Mucosa of stomach (tissue), 1 donor: ENCODE results near the gene CERT1.
"Not testable (repeated sequence)": the region's sequence is repeated elsewhere in the genome, so short reads cannot be mapped to it uniquely, and the experiment has no call there.

ENCODE experiments used
- H3K27me3 ChIP-seq: one replicate; pipeline ENCODE4 v1.7.0; 2013; ENCODE audit warnings: mild to moderate bottlenecking, low read length; ENCODE audit not compliant: control insufficient read depth, insufficient read depth
- H3K36me3 ChIP-seq: one replicate; pipeline ENCODE4 v1.7.0; 2013; ENCODE audit warnings: low read length; ENCODE audit not compliant: control insufficient read depth, insufficient read depth
- H3K4me1 ChIP-seq: one replicate; pipeline ENCODE4 v1.7.0; 2013; ENCODE audit warnings: mild to moderate bottlenecking, low read length; ENCODE audit not compliant: control insufficient read depth, insufficient read depth
- H3K4me3 ChIP-seq: one replicate; pipeline ENCODE4 v1.7.0; 2013; ENCODE audit warnings: low read length
- H3K9ac ChIP-seq: one replicate; pipeline ENCODE4 v1.7.0; 2013; ENCODE audit warnings: mild to moderate bottlenecking, low read length, moderate library complexity
- H3K9me3 ChIP-seq: one replicate; pipeline ENCODE4 v1.7.0; 2013; ENCODE audit warnings: mild to moderate bottlenecking, low read length, moderate library complexity; ENCODE audit not compliant: control insufficient read depth
- donor health status: Pancreatic carcinoma.

Gene CERT1

DNA sequence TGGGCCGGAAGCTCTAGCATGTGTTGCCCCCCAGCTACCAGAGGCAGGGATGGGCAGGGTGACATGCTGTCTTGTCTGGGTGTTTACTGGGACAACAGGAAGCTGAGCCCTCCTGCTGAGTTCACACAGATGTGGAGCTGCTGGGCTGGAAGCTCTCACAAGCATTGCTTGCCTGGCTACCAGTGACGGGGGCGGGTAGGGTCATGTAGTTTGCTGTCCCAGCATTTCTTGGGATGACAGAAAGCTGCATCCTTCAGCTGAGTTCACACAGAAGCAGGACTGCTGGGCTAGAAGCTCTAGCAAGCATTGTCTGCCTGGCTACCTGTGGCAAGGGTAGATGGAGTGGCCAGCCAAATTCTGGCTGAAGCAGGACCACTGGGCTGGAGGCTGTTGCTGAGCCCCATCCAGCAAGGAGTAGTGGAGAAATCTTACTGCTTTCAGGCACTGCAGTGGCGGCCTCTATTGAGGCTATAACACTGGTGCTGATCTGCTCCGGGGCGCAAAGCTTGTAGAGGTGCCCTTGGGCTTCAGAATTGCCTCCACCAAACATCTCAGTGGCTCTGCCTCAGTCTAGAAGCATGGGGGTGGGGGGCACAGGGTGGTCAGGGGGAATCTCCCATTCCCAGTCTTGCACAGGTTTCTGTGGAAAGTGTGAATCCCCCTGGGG, 25.4 kb upstream of the CERT1 start:
- no peaks in the 10 kb centered on the region for H3K9me3 ChIP-seq
- H3K36me3 ChIP-seq: no peaks in the 10 kb centered on the region
- H3K9ac ChIP-seq: no peak overlapping the region
- H3K27me3 ChIP-seq: no peaks in the 10 kb centered on the region
- H3K4me3 ChIP-seq: no peak overlapping the region
- H3K4me1 ChIP-seq: no peaks in the 10 kb centered on the region

- Histone ChIP-seq H3K4me1 (no peaks in the 10 kb centered on the region), H3K9ac (no peak overlapping the region), H3K36me3 (no peaks in the 10 kb centered on the region), H3K4me3 (no peak overlapping the region), H3K27me3 (no peaks in the 10 kb centered on the region), H3K9me3 (no peaks in the 10 kb centered on the region)
These were observed 24.7 kb upstream of the CERT1 start for GRCh38 chr5:75536147-75536546.

GRCh38 chr5:75534734-75535133, 23.3 kb upstream of the CERT1 start:
- Histone ChIP-seq H3K27me3 (no peaks in the 10 kb centered on the region), H3K36me3 (no peaks in the 10 kb centered on the region), H3K4me3 (no peak overlapping the region), H3K9ac (no peak overlapping the region), H3K9me3 (no peaks in the 10 kb centered on the region), H3K4me1 (no peaks in the 10 kb centered on the region)

DNA sequence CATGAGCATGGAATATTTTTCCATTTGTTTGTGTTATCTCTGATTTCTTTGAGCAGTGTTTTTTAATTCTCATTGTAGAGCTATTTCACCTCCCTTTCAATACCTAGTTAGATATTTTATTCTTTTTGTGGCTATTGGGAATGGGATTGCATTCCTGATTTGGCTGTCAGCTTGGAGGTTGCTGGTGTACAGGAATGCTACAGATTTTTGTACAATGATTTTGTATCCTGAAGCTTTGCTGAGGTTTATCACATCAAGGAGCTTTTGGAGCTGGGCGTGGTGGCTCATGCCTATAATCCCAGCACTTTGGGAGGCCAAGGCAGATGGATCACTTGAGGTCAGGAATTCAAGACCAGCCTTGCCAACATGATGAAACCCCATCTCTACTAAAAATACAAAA, 22.3 kb upstream of the CERT1 start:
- H3K4me1 ChIP-seq, H3K36me3 ChIP-seq, H3K4me3 ChIP-seq, H3K27me3 ChIP-seq, H3K9me3 ChIP-seq, H3K9ac ChIP-seq: not testable (repeated sequence)

DNA sequence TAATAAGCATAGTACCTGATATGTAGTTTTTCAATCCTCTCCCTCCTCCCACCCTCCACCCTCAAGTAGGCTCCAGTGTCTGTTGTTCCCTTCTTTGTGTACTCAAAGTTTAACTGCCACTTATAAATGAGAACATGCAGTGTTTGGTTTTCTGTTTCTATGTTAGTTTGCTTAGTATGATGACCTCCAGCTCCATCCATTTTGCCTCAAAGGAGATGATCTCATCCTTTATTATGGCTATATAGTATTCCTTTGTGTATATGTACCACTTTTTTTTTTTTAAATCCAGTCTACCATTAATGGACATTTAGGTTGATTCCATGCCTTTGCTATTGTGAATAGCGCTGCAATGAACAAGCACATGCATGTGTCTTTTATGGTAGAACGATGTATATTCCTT, 20.8 kb upstream of the CERT1 start:
- Histone ChIP-seq H3K36me3 (no peaks in the 10 kb centered on the region), H3K4me1 (no peaks in the 10 kb centered on the region), H3K9me3 (no peaks in the 10 kb centered on the region), H3K4me3 (no peak overlapping the region), H3K9ac (no peak overlapping the region), H3K27me3 (no peaks in the 10 kb centered on the region)

DNA sequence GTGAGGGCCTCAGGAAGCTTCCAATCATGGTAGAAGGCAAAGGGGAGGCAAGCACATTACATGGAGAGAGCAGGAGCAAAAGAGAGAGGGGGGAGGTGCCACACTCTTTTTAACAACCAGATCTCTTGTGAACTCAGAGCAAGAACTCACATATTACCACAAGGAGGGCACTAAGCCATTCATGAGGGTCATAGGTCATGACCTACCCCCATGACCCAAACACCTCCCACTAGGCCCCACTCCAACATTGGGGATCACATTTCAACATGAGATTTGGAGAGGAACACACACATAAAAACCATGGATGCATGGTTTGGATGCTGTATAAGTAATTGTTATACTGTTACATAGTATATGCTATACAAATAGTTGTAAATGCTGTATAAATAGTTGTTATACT, 17.8 kb upstream of the CERT1 start:
- H3K4me1 ChIP-seq: no peaks in the 10 kb centered on the region
- no peaks in the 10 kb centered on the region for H3K36me3 ChIP-seq
- H3K27me3 ChIP-seq: no peaks in the 10 kb centered on the region
- no peak overlapping the region for H3K4me3 ChIP-seq
- no peaks in the 10 kb centered on the region for H3K9me3 ChIP-seq
- no peak overlapping the region for H3K9ac ChIP-seq

DNA sequence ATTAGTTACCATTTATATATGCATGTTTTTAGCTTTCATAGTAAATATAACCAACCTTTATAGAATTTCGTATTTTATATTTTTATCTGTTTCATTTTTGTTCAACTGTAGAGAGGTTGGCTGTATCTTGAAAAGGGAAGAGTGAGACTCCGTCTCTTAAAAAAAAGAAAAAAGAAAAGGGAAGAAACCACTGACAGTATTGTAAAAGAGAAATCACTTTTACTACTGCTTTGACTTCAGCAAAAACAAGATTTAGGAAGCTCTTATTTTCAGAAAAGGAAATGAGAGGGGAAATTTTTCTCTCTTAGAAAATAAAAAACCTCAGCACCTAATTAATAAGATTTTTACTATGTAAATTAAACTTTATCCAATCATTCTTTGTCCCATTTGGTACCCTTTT, 14.6 kb upstream of the CERT1 start:
- Histone ChIP-seq H3K4me1 (no peaks in the 10 kb centered on the region), H3K4me3 (no peak overlapping the region), H3K9me3 (no peaks in the 10 kb centered on the region), H3K36me3 (no peaks in the 10 kb centered on the region), H3K27me3 (no peaks in the 10 kb centered on the region), H3K9ac (no peak overlapping the region)

GRCh38 chr5:75525344-75525743, 13.9 kb upstream of the CERT1 start:
- Histone ChIP-seq H3K4me3 (no peak overlapping the region), H3K36me3 (no peaks in the 10 kb centered on the region), H3K4me1 (no peaks in the 10 kb centered on the region), H3K9ac (no peak overlapping the region), H3K27me3 (no peaks in the 10 kb centered on the region), H3K9me3 (no peaks in the 10 kb centered on the region)

DNA sequence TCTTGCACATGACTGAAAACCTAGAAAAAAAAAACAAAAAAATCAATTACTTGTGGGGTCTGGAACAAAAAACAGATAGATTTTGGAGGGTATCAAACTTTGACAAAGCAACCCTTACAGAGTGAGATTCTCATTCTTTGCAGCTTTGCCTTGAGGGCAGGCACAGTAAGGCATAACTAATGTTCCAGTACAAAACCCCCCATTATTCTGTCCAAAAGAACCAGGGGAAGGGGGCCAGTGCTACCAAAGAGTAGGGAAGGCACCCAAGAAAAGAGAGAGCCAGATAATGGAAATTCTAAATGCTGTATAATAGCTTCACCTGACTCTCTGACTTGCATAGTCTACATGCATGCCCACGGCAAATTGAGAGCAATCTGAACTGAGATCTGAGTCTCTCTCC, 13.2 kb upstream of the CERT1 start:
- H3K4me1 ChIP-seq: no peaks in the 10 kb centered on the region
- no peak overlapping the region for H3K9ac ChIP-seq
- no peaks in the 10 kb centered on the region for H3K36me3 ChIP-seq
- no peak overlapping the region for H3K4me3 ChIP-seq
- H3K27me3 ChIP-seq: no peaks in the 10 kb centered on the region
- H3K9me3 ChIP-seq: no peaks in the 10 kb centered on the region

- no peaks in the 10 kb centered on the region for H3K4me1 ChIP-seq
- H3K4me3 ChIP-seq: no peak overlapping the region
- H3K27me3 ChIP-seq: no peaks in the 10 kb centered on the region
- H3K9ac ChIP-seq: no peak overlapping the region
- no peaks in the 10 kb centered on the region for H3K9me3 ChIP-seq
- H3K36me3 ChIP-seq: no peaks in the 10 kb centered on the region
These were observed 12.6 kb upstream of the CERT1 start for GRCh38 chr5:75524071-75524470.

DNA sequence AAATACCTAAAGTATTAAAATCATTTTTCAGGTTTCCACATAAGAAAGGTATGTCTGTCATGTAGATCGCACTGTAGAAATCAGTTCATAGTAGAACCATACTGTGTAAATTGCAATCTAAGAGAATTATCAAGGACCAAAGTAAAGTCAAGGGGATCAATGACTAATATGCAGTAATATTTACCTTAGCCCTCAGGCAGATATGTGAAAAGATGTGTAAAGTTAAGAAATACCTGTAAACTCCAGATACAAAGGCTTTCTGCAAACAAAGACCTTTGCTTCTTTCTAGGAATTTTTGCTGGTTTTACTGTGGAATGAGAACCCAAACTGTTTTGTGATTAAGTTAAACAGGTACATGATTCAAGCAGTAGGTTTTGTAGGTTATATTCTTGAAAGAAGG, 11.8 kb upstream of the CERT1 start:
- H3K36me3 ChIP-seq: no peaks in the 10 kb centered on the region
- no peak overlapping the region for H3K9ac ChIP-seq
- no peaks in the 10 kb centered on the region for H3K27me3 ChIP-seq
- no peaks in the 10 kb centered on the region for H3K9me3 ChIP-seq
- H3K4me3 ChIP-seq: no peak overlapping the region
- H3K4me1 ChIP-seq: no peaks in the 10 kb centered on the region

GRCh38 chr5:75522542-75522941, 11.1 kb upstream of the CERT1 start:
- H3K9me3 ChIP-seq: no peaks in the 10 kb centered on the region
- no peaks in the 10 kb centered on the region for H3K36me3 ChIP-seq
- H3K27me3 ChIP-seq: no peaks in the 10 kb centered on the region
- no peak overlapping the region for H3K4me3 ChIP-seq
- no peak overlapping the region for H3K9ac ChIP-seq
- no peaks in the 10 kb centered on the region for H3K4me1 ChIP-seq

DNA sequence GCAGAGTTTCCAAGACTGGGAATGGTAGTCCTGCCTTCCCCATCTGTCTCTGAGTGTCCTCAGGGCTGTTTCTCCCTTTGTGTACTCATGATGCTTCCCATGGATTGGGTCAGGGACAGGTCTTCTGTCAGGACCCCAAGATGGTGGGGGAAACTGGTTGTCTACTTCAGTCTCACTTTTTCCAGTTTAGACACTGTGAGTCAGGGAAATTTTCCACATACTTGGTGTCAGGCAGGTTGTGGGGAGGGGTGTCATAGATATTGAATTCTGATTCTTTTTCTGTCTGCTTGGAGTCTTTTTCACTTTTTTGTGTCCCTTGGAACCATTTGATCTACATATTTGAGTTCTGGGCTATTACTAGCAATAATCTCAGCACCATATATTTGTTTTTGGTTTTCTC, 10.6 kb upstream of the CERT1 start:
- no peaks in the 10 kb centered on the region for H3K9me3 ChIP-seq
- no peak overlapping the region for H3K9ac ChIP-seq
- H3K27me3 ChIP-seq: no peaks in the 10 kb centered on the region
- no peaks in the 10 kb centered on the region for H3K36me3 ChIP-seq
- no peak overlapping the region for H3K4me3 ChIP-seq
- no peaks in the 10 kb centered on the region for H3K4me1 ChIP-seq
